A549 treated with AZD9567 at 1 μM for 4 hours (cell line): Measurements from ENCODE around the gene SLC39A8. TPM values are rescaled to one million over a fixed set of nuclear protein-coding genes. Genes with fewer than 3 reads are reported as not detected.

ENCODE experiments used
- total RNA-seq: library from RNA; stranded (reverse); fragments of 200-300 nt; extraction: Qiagen RNA extraction; gene quantifications from 5 replicates; pipeline ENCODE4 v1.2.3, GENCODE V29; 2022; ENCODE audit not compliant: insufficient read depth

Gene SLC39A8
- total RNA-seq, result 9.3 to 14.9 TPM (median 9.7 TPM) in 5 replicates

GRCh38 chr4:102344954-102345794 is at the start of gene SLC39A8:
TSS of gene SLC39A8 (minus strand) at chr4:102345482. CDS start at chr4:102344662, 820 bp downstream.

Other genes starting within 250 kb of the SLC39A8 start
- gene NFKB1, start 155.9 kb upstream of the SLC39A8 start, total RNA-seq, result 18.9 to 31.3 TPM (median 19.8 TPM) in 5 replicates